HEK293 (cell line): ENCODE measurements around the gene CSRP1.

ENCODE experiments used
- CTCF ChIA-PET: fragments of 350-600 bp; formaldehyde crosslinking; extraction: SDS; loops from one replicate; lab custom pipeline; 2021; ENCODE audit warnings: antibody characterized with exemption; lab: Yijun Ruan, JAX
- POLR2A ChIA-PET: fragments of 300-600 bp; formaldehyde crosslinking; extraction: SDS; loops from one replicate; lab custom pipeline; 2020; ENCODE audit warnings: antibody characterized with exemption, inconsistent platforms; lab: Yijun Ruan, JAX
- H3K27ac ChIP-seq: fragments of 200-500 bp; sonication (Bioruptor generic); 2 replicates; pipeline ENCODE4 v1.5.1; 2014; ENCODE audit warnings: low read depth, low read length, control low read depth, inconsistent platforms; ENCODE audit errors: extremely low read depth
- H3K36me3 ChIP-seq, 2 experiments: fragments of 200-500 bp in 1 of 2; sonication (Bioruptor generic) in 1 of 2; 1 replicate in 1 of 2; 2 replicates in 1 of 2; pipeline ENCODE4 v1.5.1; 2014 to 2017; ENCODE audit warnings: inconsistent platforms in 2 of 2, low read length in 2 of 2; ENCODE audit not compliant: control insufficient read depth in 2 of 2, insufficient read depth in 1 of 2
- H3K4me1 ChIP-seq: fragments of 200-500 bp; sonication (Bioruptor generic); 2 replicates; pipeline ENCODE4 v1.5.1; 2014; ENCODE audit warnings: mild to moderate bottlenecking, low read length, inconsistent platforms; ENCODE audit not compliant: control insufficient read depth, insufficient read depth
- H3K4me3 ChIP-seq: 2 replicates; pipeline ENCODE4 v1.5.1; 2011; ENCODE audit warnings: low read depth, mild to moderate bottlenecking, control low read depth, low read length, moderate library complexity
- H3K9me3 ChIP-seq: fragments of 200-500 bp; sonication (Bioruptor generic); 2 replicates; pipeline ENCODE4 v1.5.1; 2014; ENCODE audit warnings: low read depth, low read length, inconsistent platforms; ENCODE audit not compliant: control insufficient read depth, insufficient read depth
- KLF10 ChIP-seq: fragments of 450-650 bp; IDR thresholded peaks from 2 replicates; pipeline ENCODE4 v1.5.1; 2018; ENCODE audit warnings: missing biosample characterization, mild to moderate bottlenecking, missing genetic modification characterization
- KLF16 ChIP-seq: fragments of 450-650 bp; formaldehyde crosslinking; IDR thresholded peaks from 2 replicates; pipeline ENCODE4 v1.5.1; 2017; ENCODE audit warnings: missing biosample characterization, missing genetic modification characterization
- KLF9 ChIP-seq: fragments of 450-650 bp; formaldehyde crosslinking; IDR thresholded peaks from 2 replicates; pipeline ENCODE4 v1.5.1; 2016; ENCODE audit warnings: missing biosample characterization, missing genetic modification characterization, low read depth
- PBX3 ChIP-seq: sonication (generic); formaldehyde crosslinking; IDR thresholded peaks from 2 replicates; pipeline ENCODE4 v1.8.1; 2022; ENCODE audit warnings: mild to moderate bottlenecking, moderate library complexity, missing genetic modification reagents
- SP2 ChIP-seq: fragments of 450-650 bp; formaldehyde crosslinking; IDR thresholded peaks from 2 replicates; pipeline ENCODE4 v1.5.1; 2016; ENCODE audit warnings: missing biosample characterization, missing genetic modification characterization
- ZBTB20 ChIP-seq: fragments of 450-650 bp; formaldehyde crosslinking; IDR thresholded peaks from 2 replicates; pipeline ENCODE4 v1.5.1; 2016; ENCODE audit warnings: missing biosample characterization, missing genetic modification characterization
- ZBTB26 ChIP-seq: fragments of 450-650 bp; formaldehyde crosslinking; optimal IDR thresholded peaks from 2 replicates; pipeline ENCODE3; 2016; ENCODE audit warnings: missing biosample characterization, mild to moderate bottlenecking, missing genetic modification characterization
- ZBTB48 ChIP-seq: fragments of 450-650 bp; formaldehyde crosslinking; IDR thresholded peaks from 2 replicates; pipeline ENCODE4 v1.5.1; 2016; ENCODE audit warnings: missing biosample characterization, missing genetic modification characterization
- ZBTB8A ChIP-seq: fragments of 450-650 bp; formaldehyde crosslinking; IDR thresholded peaks from 2 replicates; pipeline ENCODE4 v1.5.1; 2016; ENCODE audit warnings: missing biosample characterization, missing genetic modification characterization
- ZIC2 ChIP-seq: fragments of 450-650 bp; formaldehyde crosslinking; IDR thresholded peaks from 2 replicates; pipeline ENCODE4 v1.5.1; 2016; ENCODE audit warnings: missing biosample characterization, missing genetic modification characterization
- ZNF175 ChIP-seq: fragments of 450-650 bp; formaldehyde crosslinking; IDR thresholded peaks from 2 replicates; pipeline ENCODE4 v1.5.1; 2016; ENCODE audit warnings: missing biosample characterization, missing genetic modification characterization
- ZNF324 ChIP-seq: fragments of 450-650 bp; formaldehyde crosslinking; IDR thresholded peaks from 2 replicates; pipeline ENCODE4 v1.5.1; 2016; ENCODE audit warnings: missing biosample characterization, missing genetic modification characterization
- ZNF335 ChIP-seq: fragments of 450-650 bp; formaldehyde crosslinking; conservative IDR thresholded peaks from 2 replicates; pipeline ENCODE4 v1.5.1; 2016; ENCODE audit warnings: missing biosample characterization, missing genetic modification characterization
- ZNF350 ChIP-seq: fragments of 450-650 bp; formaldehyde crosslinking; IDR thresholded peaks from 2 replicates; pipeline ENCODE4 v1.5.0; 2017; ENCODE audit warnings: missing biosample characterization, mild to moderate bottlenecking, missing genetic modification characterization
- ZNF530 ChIP-seq: fragments of 450-650 bp; formaldehyde crosslinking; IDR thresholded peaks from 2 replicates; pipeline ENCODE4 v1.5.1; 2016; ENCODE audit warnings: low read depth, missing biosample characterization, missing genetic modification characterization
- TF ChIP-seq, protein P1 (sequence below): fragments of 450-650 bp; formaldehyde crosslinking; conservative IDR thresholded peaks from 2 replicates; pipeline ENCODE4 v1.5.1; 2016; ENCODE audit warnings: low read depth, missing biosample characterization, missing genetic modification characterization

CSRP1 gene

GRCh38 chr1:201506557-201507359, at the start of gene CSRP1:
Gene CSRP1, minus strand, starts transcription at chr1:201507123. Its CDS starts 10,820 bp downstream, at chr1:201496303.
- Histone ChIP-seq H3K36me3 (no peaks in the 10 kb centered on the region), H3K9me3 (no peaks in the 10 kb centered on the region), H3K27ac (peak within 1 kb of the TSS; percentile 6; the same call in 1 of the 2 replicates), H3K4me1 (no peaks in the 10 kb centered on the region; the same call in none of the 2 replicates)
- ChIA-PET POLR2A (interaction anchor here (0.6 to 1.4 kb wide), 8 partner anchors 9 to 38 kb away, joined by 3 to 10 read pairs (median 5); partner anchors contain the start of gene PHLDA3), CTCF (interaction anchor here (0.6 to 2.0 kb wide), 12 partner anchors 9 to 655 kb away, joined by 3 to 18 read pairs (median 4); no protein-coding TSS in a partner anchor)
- no peak for TF ChIP-seq ZBTB48 (tag by site-specific recombination)
- peak; percentile 14; the same call in 1 of the 2 replicates for TF ChIP-seq ZNF335 (tag by site-specific recombination)
- TF ChIP-seq ZBTB26 (tag by site-specific recombination): peak; percentile 44
- no peak for TF ChIP-seq ZNF175 (tag by site-specific recombination)
- TF ChIP-seq KLF9: peak; percentile 42; the same call in 1 of the 2 replicates
- TF ChIP-seq, protein P1, sequence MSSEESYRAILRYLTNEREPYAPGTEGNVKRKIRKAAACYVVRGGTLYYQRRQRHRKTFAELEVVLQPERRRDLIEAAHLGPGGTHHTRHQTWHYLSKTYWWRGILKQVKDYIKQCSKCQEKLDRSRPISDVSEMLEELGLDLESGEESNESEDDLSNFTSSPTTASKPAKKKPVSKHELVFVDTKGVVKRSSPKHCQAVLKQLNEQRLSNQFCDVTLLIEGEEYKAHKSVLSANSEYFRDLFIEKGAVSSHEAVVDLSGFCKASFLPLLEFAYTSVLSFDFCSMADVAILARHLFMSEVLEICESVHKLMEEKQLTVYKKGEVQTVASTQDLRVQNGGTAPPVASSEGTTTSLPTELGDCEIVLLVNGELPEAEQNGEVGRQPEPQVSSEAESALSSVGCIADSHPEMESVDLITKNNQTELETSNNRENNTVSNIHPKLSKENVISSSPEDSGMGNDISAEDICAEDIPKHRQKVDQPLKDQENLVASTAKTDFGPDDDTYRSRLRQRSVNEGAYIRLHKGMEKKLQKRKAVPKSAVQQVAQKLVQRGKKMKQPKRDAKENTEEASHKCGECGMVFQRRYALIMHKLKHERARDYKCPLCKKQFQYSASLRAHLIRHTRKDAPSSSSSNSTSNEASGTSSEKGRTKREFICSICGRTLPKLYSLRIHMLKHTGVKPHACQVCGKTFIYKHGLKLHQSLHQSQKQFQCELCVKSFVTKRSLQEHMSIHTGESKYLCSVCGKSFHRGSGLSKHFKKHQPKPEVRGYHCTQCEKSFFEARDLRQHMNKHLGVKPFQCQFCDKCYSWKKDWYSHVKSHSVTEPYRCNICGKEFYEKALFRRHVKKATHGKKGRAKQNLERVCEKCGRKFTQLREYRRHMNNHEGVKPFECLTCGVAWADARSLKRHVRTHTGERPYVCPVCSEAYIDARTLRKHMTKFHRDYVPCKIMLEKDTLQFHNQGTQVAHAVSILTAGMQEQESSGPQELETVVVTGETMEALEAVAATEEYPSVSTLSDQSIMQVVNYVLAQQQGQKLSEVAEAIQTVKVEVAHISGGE: 0 out of 2 replicates have a peak, but pooled peaks have one; percentile 23
- TF ChIP-seq SP2 (tag by site-specific recombination): peak; percentile 58
- TF ChIP-seq ZNF530 (tag by site-specific recombination): no peak
- no peak for TF ChIP-seq ZIC2 (tag by site-specific recombination)
- peak; percentile 38; the same call in 1 of the 2 replicates for TF ChIP-seq ZBTB20
- TF ChIP-seq ZNF324 (tag by site-specific recombination): no peak
- no peak for TF ChIP-seq ZNF350 (tag by site-specific recombination)
- TF ChIP-seq PBX3: 0 out of 2 replicates have a peak, but pooled peaks have one; percentile 47
- TF ChIP-seq KLF10 (tag by site-specific recombination): peak; percentile 75
- peak; percentile 35; the same call in 1 of the 2 replicates for TF ChIP-seq ZBTB8A
- 0 out of 2 replicates have a peak, but pooled peaks have one; percentile 34 for TF ChIP-seq KLF16
- TF ChIP-seq, all 188 proteins: peak for 10
- peak within 1 kb of the TSS; percentile 62 for H3K4me3 ChIP-seq

- H3K27ac ChIP-seq: no peak overlapping the region
- no peaks in the 10 kb centered on the region for H3K36me3 ChIP-seq
- no peak for TF ChIP-seq ZNF335 (tag by site-specific recombination)
- no peak overlapping the region for H3K4me3 ChIP-seq
- H3K9me3 ChIP-seq: no peaks in the 10 kb centered on the region
- CTCF ChIA-PET: interaction anchor here (0.5 to 10.8 kb wide), 10 partner anchors 10 to 340 kb away, joined by 3 to 247 read pairs (median 6); no protein-coding TSS in a partner anchor
- H3K4me1 ChIP-seq: no peaks in the 10 kb centered on the region
- POLR2A ChIA-PET: interaction anchor here (0.6 to 0.9 kb wide), 2 partner anchors 15 to 94 kb away, joined by 3 read pairs; no protein-coding TSS in a partner anchor
Measured at GRCh38 chr1:201555593-201555945, 48.6 kb upstream of the CSRP1 start.
